ENCODE results near the gene NEUROG2.

The NEUROG2 gene

GRCh38 chr4:112472318-112472717, 43.7 kb downstream of the NEUROG2 start:
- DNase-seq = no peak
